ENCODE data around the gene BTBD18.
"Not testable (repeated sequence)": the region's sequence is repeated elsewhere in the genome, so short reads cannot be mapped to it uniquely, and the experiment has no call there.

Gene BTBD18

GRCh38 chr11:57729479-57729878 lies 22.1 kb downstream of the BTBD18 start:
- Histone ChIP-seq H3K9me3 (replicated peaks in 1 of 2; ENCODE audit: control insufficient read depth in 2 of 2, insufficient read depth in 1 of 2, low read depth in 1 of 2, low read length in 2 of 2) (no peaks in the 10 kb centered on the region), H3K27me3 (ENCODE audit: control insufficient read depth in 3 of 3, insufficient read depth in 3 of 3, low read depth in 1 of 3, low read length in 3 of 3) (no peaks in the 10 kb centered on the region), H3K79me1 (ENCODE audit: low read depth, low read length) (no peaks in the 10 kb centered on the region), H3K14ac (ENCODE audit: low read length) (no peak overlapping the region), H3K4me3 (ENCODE audit: low read length in 2 of 2) (no peak overlapping the region), H3K4me1 (ENCODE audit: control insufficient read depth in 2 of 2, insufficient read depth in 1 of 2, low read depth in 1 of 2, low read length in 2 of 2) (no peaks in the 10 kb centered on the region), H2BK120ac (ENCODE audit: low read depth, low read length) (no peak overlapping the region), H3K27ac (replicated peaks; ENCODE audit: low read length) (no peak overlapping the region), H3K9ac (ENCODE audit: low read depth, low read length, poor library complexity) (no peak overlapping the region), H2BK5ac (ENCODE audit: low read length) (no peak overlapping the region), H4K91ac (ENCODE audit: low read depth, low read length, poor library complexity) (no peak overlapping the region), H2AFZ (ENCODE audit: low read length) (no peak overlapping the region), H3K18ac (ENCODE audit: low read length) (no peak overlapping the region), H2AK5ac (ENCODE audit: low read depth, low read length) (no peak overlapping the region), H3K36me3 (replicated peaks in 1 of 2; ENCODE audit: control insufficient read depth in 2 of 2, insufficient read depth in 2 of 2, low read length in 2 of 2) (peaks cover 3 to 33% of the 10 kb centered on the region in 2 donors), H2BK15ac (ENCODE audit: low read length) (no peak overlapping the region), H2BK12ac (ENCODE audit: low read length) (no peak overlapping the region), H3K4me2 (ENCODE audit: insufficient read depth, low read length, poor library complexity, severe bottlenecking) (no peak overlapping the region), H3K23ac (ENCODE audit: low read depth, low read length, poor library complexity) (no peak overlapping the region), H4K8ac (ENCODE audit: low read depth, low read length) (no peak overlapping the region), H3K4ac (ENCODE audit: low read length) (no peak overlapping the region)
- no CpG with 5 or more reads among the region's 7 CpGs for WGBS, 2 donors (ENCODE audit: extremely low coverage in 2 of 2, insufficient read length in 2 of 2, insufficient replicate concordance in 1 of 2)
- no peak for DNase-seq (ENCODE audit: low spot score)

- Histone ChIP-seq H3K4me2 (ENCODE audit: insufficient read depth, low read length, poor library complexity, severe bottlenecking) (no peak overlapping the region), H2BK5ac (ENCODE audit: low read length) (no peak overlapping the region), H3K23ac (ENCODE audit: low read depth, low read length, poor library complexity) (no peak overlapping the region), H3K9ac (ENCODE audit: low read depth, low read length, poor library complexity) (no peak overlapping the region), H3K4ac (ENCODE audit: low read length) (no peak overlapping the region), H3K36me3 (replicated peaks in 1 of 2; ENCODE audit: control insufficient read depth in 2 of 2, insufficient read depth in 2 of 2, low read length in 2 of 2) (peaks cover 3 to 34% of the 10 kb centered on the region in 2 donors), H3K18ac (ENCODE audit: low read length) (no peak overlapping the region), H3K14ac (ENCODE audit: low read length) (no peak overlapping the region), H2BK120ac (ENCODE audit: low read depth, low read length) (no peak overlapping the region), H4K91ac (ENCODE audit: low read depth, low read length, poor library complexity) (no peak overlapping the region), H2AFZ (ENCODE audit: low read length) (no peak overlapping the region), H2AK5ac (ENCODE audit: low read depth, low read length) (no peak overlapping the region), H2BK15ac (ENCODE audit: low read length) (no peak overlapping the region), H3K9me3 (replicated peaks in 1 of 2; ENCODE audit: control insufficient read depth in 2 of 2, insufficient read depth in 1 of 2, low read depth in 1 of 2, low read length in 2 of 2) (no peaks in the 10 kb centered on the region), H2BK12ac (ENCODE audit: low read length) (no peak overlapping the region), H4K8ac (ENCODE audit: low read depth, low read length) (no peak overlapping the region), H3K27ac (replicated peaks; ENCODE audit: low read length) (no peak overlapping the region), H3K79me1 (ENCODE audit: low read depth, low read length) (no peaks in the 10 kb centered on the region), H3K27me3 (ENCODE audit: control insufficient read depth in 3 of 3, insufficient read depth in 3 of 3, low read depth in 1 of 3, low read length in 3 of 3) (no peaks in the 10 kb centered on the region), H3K4me1 (ENCODE audit: control insufficient read depth in 2 of 2, insufficient read depth in 1 of 2, low read depth in 1 of 2, low read length in 2 of 2) (no peaks in the 10 kb centered on the region), H3K4me3 (ENCODE audit: low read length in 2 of 2) (no peak overlapping the region)
- no CpG with 5 or more reads among the region's 7 CpGs for whole genome bisulfite sequencing, 2 donors (ENCODE audit: extremely low coverage in 2 of 2, insufficient read length in 2 of 2, insufficient replicate concordance in 1 of 2)
- DNase-seq (ENCODE audit: low spot score): no peak
These were observed 22.8 kb downstream of the BTBD18 start for GRCh38 chr11:57728829-57729228.

DNA sequence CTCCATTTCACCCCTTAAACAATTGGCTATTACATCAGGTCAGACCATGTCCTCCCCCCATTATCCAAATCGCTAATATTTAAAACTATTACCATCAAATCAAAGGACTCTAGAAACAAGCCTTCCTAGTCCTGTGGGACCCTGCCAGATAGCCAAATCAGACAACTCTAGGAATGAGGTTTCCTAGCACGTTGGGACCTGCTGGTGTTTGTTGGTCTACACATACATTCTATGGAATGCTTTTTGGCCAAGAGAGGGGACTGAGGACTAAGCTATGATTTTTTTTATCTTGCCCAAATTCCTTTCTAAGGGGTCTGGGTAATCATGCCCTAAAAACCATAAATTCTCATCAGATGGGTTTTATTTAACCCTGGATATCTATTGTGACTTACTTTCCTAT lies 24.4 kb downstream of the BTBD18 start:
- no peak overlapping the region for H3K9ac ChIP-seq (ENCODE audit: low read depth, low read length, poor library complexity)
- H4K8ac ChIP-seq (ENCODE audit: low read depth, low read length): no peak overlapping the region
- WGBS, 2 donors (ENCODE audit: extremely low coverage in 2 of 2, insufficient read length in 2 of 2, insufficient replicate concordance in 1 of 2): no CpG with 5 or more reads among the region's 2 CpGs
- H3K27me3 ChIP-seq (ENCODE audit: control insufficient read depth in 3 of 3, insufficient read depth in 3 of 3, low read depth in 1 of 3, low read length in 3 of 3): no peaks in the 10 kb centered on the region
- no peak overlapping the region for H3K27ac ChIP-seq (replicated peaks; ENCODE audit: low read length)
- H3K4ac ChIP-seq (ENCODE audit: low read length): no peak overlapping the region
- no peak overlapping the region for H2BK12ac ChIP-seq (ENCODE audit: low read length)
- H3K18ac ChIP-seq (ENCODE audit: low read length): no peak overlapping the region
- no peak overlapping the region for H4K91ac ChIP-seq (ENCODE audit: low read depth, low read length, poor library complexity)
- no peak for DNase-seq (ENCODE audit: low spot score)
- H3K4me1 ChIP-seq (ENCODE audit: control insufficient read depth in 2 of 2, insufficient read depth in 1 of 2, low read depth in 1 of 2, low read length in 2 of 2): no peaks in the 10 kb centered on the region
- H2BK15ac ChIP-seq (ENCODE audit: low read length): no peak overlapping the region
- no peak overlapping the region for H2BK120ac ChIP-seq (ENCODE audit: low read depth, low read length)
- no peak overlapping the region for H3K14ac ChIP-seq (ENCODE audit: low read length)
- no peaks in the 10 kb centered on the region for H3K9me3 ChIP-seq (replicated peaks in 1 of 2; ENCODE audit: control insufficient read depth in 2 of 2, insufficient read depth in 1 of 2, low read depth in 1 of 2, low read length in 2 of 2)
- H2AK5ac ChIP-seq (ENCODE audit: low read depth, low read length): no peak overlapping the region
- H3K36me3 ChIP-seq (replicated peaks in 1 of 2; ENCODE audit: control insufficient read depth in 2 of 2, insufficient read depth in 2 of 2, low read length in 2 of 2): peaks cover 2 to 38% of the 10 kb centered on the region in 2 donors
- H3K23ac ChIP-seq (ENCODE audit: low read depth, low read length, poor library complexity): no peak overlapping the region
- H3K4me3 ChIP-seq (ENCODE audit: low read length in 2 of 2): no peak overlapping the region
- no peak overlapping the region for H2BK5ac ChIP-seq (ENCODE audit: low read length)
- H2AFZ ChIP-seq (ENCODE audit: low read length): no peak overlapping the region
- no peaks in the 10 kb centered on the region for H3K79me1 ChIP-seq (ENCODE audit: low read depth, low read length)
- H3K4me2 ChIP-seq (ENCODE audit: insufficient read depth, low read length, poor library complexity, severe bottlenecking): no peak overlapping the region

DNA sequence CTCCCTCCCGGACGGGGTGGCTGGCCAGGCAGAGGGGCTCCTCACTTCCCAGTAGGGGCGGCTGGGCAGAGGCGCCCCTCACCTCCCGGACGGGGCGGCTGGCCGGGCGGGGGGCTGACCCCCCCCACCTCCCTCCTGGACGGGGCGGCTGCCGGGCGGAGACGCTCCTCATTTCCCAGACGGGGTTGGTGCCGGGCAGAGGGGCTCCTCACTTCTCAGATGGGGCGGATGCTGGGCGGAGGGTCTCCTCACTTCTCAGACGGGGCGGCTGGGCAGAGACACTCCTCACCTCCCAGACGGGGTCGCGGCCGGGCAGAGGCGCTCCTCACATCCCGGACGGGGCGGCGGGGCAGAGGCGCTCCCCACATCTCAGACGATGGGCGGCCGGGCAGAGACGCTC lies 34.9 kb downstream of the BTBD18 start:
- H3K18ac ChIP-seq (ENCODE audit: low read length); H3K14ac ChIP-seq (ENCODE audit: low read length); H3K27ac ChIP-seq (replicated peaks; ENCODE audit: low read length); H3K27me3 ChIP-seq (ENCODE audit: control insufficient read depth in 3 of 3, insufficient read depth in 3 of 3, low read depth in 1 of 3, low read length in 3 of 3); H4K8ac ChIP-seq (ENCODE audit: low read depth, low read length); H3K4me3 ChIP-seq (ENCODE audit: low read length in 2 of 2); H2AFZ ChIP-seq (ENCODE audit: low read length); H3K4me1 ChIP-seq (ENCODE audit: control insufficient read depth in 2 of 2, insufficient read depth in 1 of 2, low read depth in 1 of 2, low read length in 2 of 2); H2BK15ac ChIP-seq (ENCODE audit: low read length); H2BK12ac ChIP-seq (ENCODE audit: low read length); H2AK5ac ChIP-seq (ENCODE audit: low read depth, low read length); H2BK5ac ChIP-seq (ENCODE audit: low read length); H3K4ac ChIP-seq (ENCODE audit: low read length); H3K9me3 ChIP-seq (replicated peaks in 1 of 2; ENCODE audit: control insufficient read depth in 2 of 2, insufficient read depth in 1 of 2, low read depth in 1 of 2, low read length in 2 of 2); H3K23ac ChIP-seq (ENCODE audit: low read depth, low read length, poor library complexity); H2BK120ac ChIP-seq (ENCODE audit: low read depth, low read length); H3K9ac ChIP-seq (ENCODE audit: low read depth, low read length, poor library complexity); DNase-seq (ENCODE audit: low spot score); H4K91ac ChIP-seq (ENCODE audit: low read depth, low read length, poor library complexity); H3K79me1 ChIP-seq (ENCODE audit: low read depth, low read length); H3K4me2 ChIP-seq (ENCODE audit: insufficient read depth, low read length, poor library complexity, severe bottlenecking): not testable (repeated sequence)
- peaks cover 7 to 38% of the 10 kb centered on the region in 2 donors for H3K36me3 ChIP-seq (replicated peaks in 1 of 2; ENCODE audit: control insufficient read depth in 2 of 2, insufficient read depth in 2 of 2, low read length in 2 of 2)
- no CpG with 5 or more reads among the region's 34 CpGs for WGBS, 2 donors (ENCODE audit: extremely low coverage in 2 of 2, insufficient read length in 2 of 2, insufficient replicate concordance in 1 of 2)
